ENCODE measurements around the gene AACS.

- TF ChIP-seq POLR2A (IDR thresholded peaks at IDR 0.05) = no peak
- TF ChIP-seq, protein P1, sequence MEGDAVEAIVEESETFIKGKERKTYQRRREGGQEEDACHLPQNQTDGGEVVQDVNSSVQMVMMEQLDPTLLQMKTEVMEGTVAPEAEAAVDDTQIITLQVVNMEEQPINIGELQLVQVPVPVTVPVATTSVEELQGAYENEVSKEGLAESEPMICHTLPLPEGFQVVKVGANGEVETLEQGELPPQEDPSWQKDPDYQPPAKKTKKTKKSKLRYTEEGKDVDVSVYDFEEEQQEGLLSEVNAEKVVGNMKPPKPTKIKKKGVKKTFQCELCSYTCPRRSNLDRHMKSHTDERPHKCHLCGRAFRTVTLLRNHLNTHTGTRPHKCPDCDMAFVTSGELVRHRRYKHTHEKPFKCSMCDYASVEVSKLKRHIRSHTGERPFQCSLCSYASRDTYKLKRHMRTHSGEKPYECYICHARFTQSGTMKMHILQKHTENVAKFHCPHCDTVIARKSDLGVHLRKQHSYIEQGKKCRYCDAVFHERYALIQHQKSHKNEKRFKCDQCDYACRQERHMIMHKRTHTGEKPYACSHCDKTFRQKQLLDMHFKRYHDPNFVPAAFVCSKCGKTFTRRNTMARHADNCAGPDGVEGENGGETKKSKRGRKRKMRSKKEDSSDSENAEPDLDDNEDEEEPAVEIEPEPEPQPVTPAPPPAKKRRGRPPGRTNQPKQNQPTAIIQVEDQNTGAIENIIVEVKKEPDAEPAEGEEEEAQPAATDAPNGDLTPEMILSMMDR (IDR thresholded peaks at IDR 0.05) = no peak
These were observed 122.0 kb downstream of the AACS start for GRCh38 chr12:125187148-125187745.

Data from body of pancreas (tissue), 4 donors.